Smooth muscle cell (in vitro differentiated cells): ENCODE measurements around the gene DSCAML1. TPM values are rescaled to one million over a fixed set of nuclear protein-coding genes. Genes with fewer than 3 reads are reported as not detected.

ENCODE experiments used
- DNase-seq: peaks from one replicate; lab custom pipeline; 2025; ENCODE audit not compliant: unreplicated experiment; lab: John Stamatoyannopoulos, UW
- H2AFZ ChIP-seq: fragments of 200-600 bp; sonication (generic); 2 replicates; pipeline ENCODE4 v1.6.0; 2016; ENCODE audit warnings: antibody characterized with exemption, low read depth, mild to moderate bottlenecking
- H3F3A ChIP-seq: fragments of 200-600 bp; sonication (generic); 2 replicates; pipeline ENCODE4 v1.6.0; 2017; ENCODE audit warnings: antibody characterized with exemption, low read depth
- H3K27ac ChIP-seq: fragments of 200-600 bp; sonication (generic); 2 replicates; pipeline ENCODE4 v1.5.1; 2016; ENCODE audit warnings: low read depth, mild to moderate bottlenecking
- H3K27me3 ChIP-seq: fragments of 200-600 bp; sonication (generic); 2 replicates; pipeline ENCODE4 v1.6.1; 2016; ENCODE audit warnings: low read depth, mild to moderate bottlenecking
- H3K36me3 ChIP-seq: fragments of 200-600 bp; sonication (generic); 2 replicates; pipeline ENCODE4 v1.5.1; 2016; ENCODE audit warnings: low read depth
- H3K4me1 ChIP-seq: fragments of 200-600 bp; sonication (generic); 2 replicates; pipeline ENCODE4 v1.5.1; 2016; ENCODE audit warnings: low read depth
- H3K4me2 ChIP-seq: fragments of 200-600 bp; sonication (generic); 2 replicates; pipeline ENCODE4 v1.6.0; 2016; ENCODE audit warnings: mild to moderate bottlenecking
- H3K4me3 ChIP-seq: fragments of 200-600 bp; sonication (generic); 2 replicates; pipeline ENCODE4 v1.5.1; 2016; ENCODE audit warnings: mild to moderate bottlenecking
- H3K79me2 ChIP-seq: fragments of 200-600 bp; sonication (generic); 2 replicates; pipeline ENCODE4 v1.6.0; 2016; ENCODE audit warnings: low read depth, mild to moderate bottlenecking
- H3K9ac ChIP-seq: fragments of 200-600 bp; sonication (generic); 2 replicates; pipeline ENCODE4 v1.6.0; 2016; ENCODE audit warnings: low read depth
- H3K9me3 ChIP-seq: fragments of 200-600 bp; sonication (generic); replicated peaks from 2 replicates; pipeline ENCODE4 v1.5.1; 2016; ENCODE audit warnings: low read depth
- H4K20me1 ChIP-seq: fragments of 200-600 bp; sonication (generic); 2 replicates; pipeline ENCODE4 v1.6.0; 2016; ENCODE audit warnings: low read depth
- CTCF ChIP-seq: fragments of 200-600 bp; sonication (generic); IDR thresholded peaks from 2 replicates; pipeline ENCODE4 v1.5.1; 2017; ENCODE audit warnings: borderline replicate concordance, mild to moderate bottlenecking, antibody characterized with exemption; ENCODE audit not compliant: insufficient read depth, poor library complexity, severe bottlenecking
- WGBS: methylation state at CpG from one replicate; pipeline ENCODE4 v1.1.7; 2016; ENCODE audit warnings: low lambda C conversion rate; 5-methylcytosine and 5-hydroxymethylcytosine counted together
- polyA plus RNA-seq: library from polyadenylated mRNA; unstranded; fragments of >200 nt; fragmentation: Nextera tagmentation; extraction: Ambion mirVana; gene quantifications from 2 replicates; pipeline ENCODE4 v1.2.1, GENCODE V29; 2016
- total RNA-seq: library from RNA; depleted of rRNA; stranded (reverse); fragments of >200 nt; gene quantifications from 2 replicates; pipeline ENCODE4 v1.2.3, GENCODE V29; 2014

The DSCAML1 gene
- total and polyA plus RNA-seq, 2 experiments from 2014 or later, result 0.22 TPM; not detected in 1

DNA sequence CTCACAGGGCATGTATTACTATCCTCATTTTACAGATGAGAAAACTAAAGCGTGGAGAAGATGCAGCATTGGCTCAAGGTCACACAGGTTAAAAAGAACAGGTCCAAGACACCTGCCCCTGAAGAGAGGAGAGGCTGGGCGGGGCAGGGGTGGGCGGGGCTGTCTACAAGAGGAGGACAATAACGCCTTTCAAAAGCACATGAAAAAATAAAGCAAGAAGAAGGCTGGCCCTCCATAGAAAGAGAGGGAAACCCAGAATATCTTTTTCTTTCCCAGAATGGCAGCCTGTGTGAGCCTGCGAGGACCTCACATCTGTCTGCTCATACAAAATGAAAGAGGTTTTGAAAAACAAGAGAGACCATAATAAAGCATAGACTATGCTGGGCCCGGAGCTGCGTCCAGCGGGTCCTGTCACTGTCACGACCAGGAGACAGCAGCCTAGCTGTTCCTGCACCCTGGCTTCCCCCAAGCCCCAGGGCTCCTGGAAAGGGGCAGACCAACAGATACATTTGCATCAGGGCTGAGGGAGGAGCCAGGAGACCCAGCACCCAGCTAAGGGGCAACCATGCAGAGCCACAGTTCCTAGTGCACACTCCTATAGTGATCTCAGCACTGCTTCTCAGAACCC lies 61.6 kb downstream of the DSCAML1 start:
- H3K36me3 ChIP-seq, result no peaks in the 10 kb centered on the region
- peaks cover 6% of the 10 kb centered on the region for H3K27me3 ChIP-seq
- peaks cover 4% of the 10 kb centered on the region for H3K4me1 ChIP-seq
- no peak overlapping the region for H3K27ac ChIP-seq
- DNase-seq, result no peak
- no peaks in the 10 kb centered on the region for H3K79me2 ChIP-seq
- WGBS, result 86% methylated on average over 9 of the region's 9 CpGs
- H4K20me1 ChIP-seq, result no peaks in the 10 kb centered on the region
- H3K4me3 ChIP-seq, result no peak overlapping the region
- no peak overlapping the region for H3K4me2 ChIP-seq
- no peaks in the 10 kb centered on the region for H3F3A ChIP-seq
- TF ChIP-seq CTCF, result no peak
- H3K9me3 ChIP-seq, result no peaks in the 10 kb centered on the region
- H2AFZ ChIP-seq, result no peak overlapping the region
- no peak overlapping the region for H3K9ac ChIP-seq

- Histone ChIP-seq H3K27ac (no peak overlapping the region), H4K20me1 (no peaks in the 10 kb centered on the region), H3K36me3 (no peaks in the 10 kb centered on the region), H3K9me3 (no peaks in the 10 kb centered on the region), H3K4me2 (no peak overlapping the region), H3K79me2 (no peaks in the 10 kb centered on the region), H3F3A (no peaks in the 10 kb centered on the region), H3K4me1 (peaks cover 4% of the 10 kb centered on the region), H3K9ac (no peak overlapping the region), H3K4me3 (no peak overlapping the region), H3K27me3 (peaks cover 4% of the 10 kb centered on the region), H2AFZ (no peak overlapping the region)
- TF ChIP-seq CTCF, result no peak
- no peak for DNase-seq
- 39% methylated on average over 5 of the region's 5 CpGs for WGBS
Measured at GRCh38 chr11:117734601-117735024, 62.4 kb downstream of the DSCAML1 start.

DNA sequence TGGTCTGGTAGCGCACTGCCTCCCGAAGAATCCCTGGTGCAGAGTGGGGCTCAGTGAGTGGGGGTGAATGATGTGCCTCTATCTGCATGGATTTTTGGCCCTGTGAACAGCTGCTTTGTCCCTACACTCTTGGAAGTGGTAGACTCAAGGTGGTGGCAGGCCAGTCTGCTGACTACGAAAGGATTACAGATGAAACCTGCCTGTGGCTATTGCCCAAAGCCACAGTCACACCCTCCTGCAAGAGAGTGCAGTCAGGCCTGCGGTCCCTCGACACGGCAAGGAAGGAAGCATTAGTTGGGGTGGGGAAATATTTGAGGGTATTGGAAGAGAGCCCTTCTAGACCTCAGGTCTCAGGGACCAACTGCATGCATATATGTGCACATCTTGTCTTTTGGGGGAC lies 63.7 kb downstream of the DSCAML1 start:
- WGBS, result 87% methylated on average over 6 of the region's 6 CpGs
- peaks cover 4% of the 10 kb centered on the region for H3K4me1 ChIP-seq
- TF ChIP-seq CTCF, result no peak

DNA sequence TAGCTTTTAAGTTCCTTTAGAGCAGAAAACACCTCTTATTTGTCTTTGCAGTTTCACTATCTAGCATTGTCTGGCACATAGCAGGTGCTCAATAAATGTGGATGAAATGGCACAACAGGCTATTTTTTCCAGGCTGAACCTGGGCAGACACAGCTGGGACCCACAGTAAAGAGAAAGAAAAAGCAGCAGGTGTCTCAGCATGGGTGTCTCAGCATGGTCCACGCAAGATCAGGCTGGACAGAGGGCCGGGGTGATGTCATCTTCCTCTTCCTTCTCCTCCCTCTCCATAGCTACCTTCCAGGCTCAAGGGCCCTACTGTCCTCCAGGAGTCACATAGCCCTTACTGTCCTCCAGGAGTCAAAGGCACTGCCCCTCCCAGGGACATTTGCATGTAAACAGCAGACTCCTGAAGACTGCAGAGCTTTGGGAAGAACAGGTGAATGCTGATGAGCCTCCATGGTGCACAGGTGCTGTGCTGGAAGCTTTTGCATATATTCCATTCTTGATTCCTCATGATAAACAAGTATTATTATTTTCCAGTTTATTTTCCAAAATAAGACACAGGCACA lies 65.2 kb downstream of the DSCAML1 start:
- Histone ChIP-seq H3K4me3 (no peak overlapping the region), H3K9ac (no peak overlapping the region), H3K9me3 (no peaks in the 10 kb centered on the region), H3K27ac (no peak overlapping the region), H3K27me3 (peaks cover 9% of the 10 kb centered on the region), H3K4me1 (peaks cover 4% of the 10 kb centered on the region), H4K20me1 (no peaks in the 10 kb centered on the region), H3K4me2 (no peak overlapping the region), H3K36me3 (no peaks in the 10 kb centered on the region), H3F3A (no peaks in the 10 kb centered on the region), H3K79me2 (no peaks in the 10 kb centered on the region), H2AFZ (no peak overlapping the region)
- TF ChIP-seq CTCF, result no peak
- WGBS, result 72% methylated on average over 2 of the region's 2 CpGs
- DNase-seq, result no peak

More for the DNA sequence above, 63.7 kb downstream of the DSCAML1 start:
- Histone ChIP-seq H3F3A (no peaks in the 10 kb centered on the region), H3K4me2 (no peak overlapping the region), H2AFZ (no peak overlapping the region), H3K27ac (no peak overlapping the region), H3K9ac (no peak overlapping the region), H3K27me3 (peaks cover 4% of the 10 kb centered on the region), H4K20me1 (no peaks in the 10 kb centered on the region), H3K9me3 (no peaks in the 10 kb centered on the region), H3K4me3 (no peak overlapping the region), H3K36me3 (no peaks in the 10 kb centered on the region), H3K79me2 (no peaks in the 10 kb centered on the region)
- no peak for DNase-seq
